SK-N-SH (cell line): Measurements from ENCODE around the gene NCAN. TPM values are rescaled to one million over a fixed set of nuclear protein-coding genes. Genes with fewer than 3 reads are reported as not detected.

Experiments
- CTCF ChIA-PET: fragments of 300-600, 350-600 bp; formaldehyde crosslinking; extraction: SDS; loops from one replicate; lab custom pipeline; 2021; lab: Yijun Ruan, JAX
- POLR2A ChIA-PET: fragments of 350-600 bp; sonication (Branson Sonifier 250); formaldehyde crosslinking; extraction: SDS; loops from one replicate; lab custom pipeline; 2020; ENCODE audit warnings: antibody characterized with exemption, inconsistent platforms; lab: Yijun Ruan, JAX
- DNase-seq: peaks from one replicate; pipeline ENCODE4 v3.0.0; 2012
- H2AFZ ChIP-seq: fragments of 200-600 bp; sonication (generic); 2 replicates; pipeline ENCODE4 v1.8.1; 2016; ENCODE audit warnings: antibody characterized with exemption, mild to moderate bottlenecking, low read depth
- H3F3A ChIP-seq: fragments of 200-600 bp; sonication (generic); replicated peaks from 2 replicates; pipeline ENCODE3; 2016; ENCODE audit warnings: antibody characterized with exemption, mild to moderate bottlenecking; ENCODE audit not compliant: insufficient read depth
- H3K27ac ChIP-seq, 2 experiments: fragments of 200-500 bp in 1 of 2; fragments of 200-600 bp in 1 of 2; sonication (Bioruptor generic) in 1 of 2; sonication (generic), shearing (Covaris generic) in 1 of 2; 2 replicates each; pipeline versions ENCODE4 v1.5.1 to v1.6.1; 2014 to 2016; ENCODE audit warnings: low read depth in 2 of 2, inconsistent platforms in 1 of 2, low read length in 1 of 2, mild to moderate bottlenecking in 1 of 2, mixed read lengths in 1 of 2
- H3K27me3 ChIP-seq: fragments of 200-600 bp; sonication (generic), shearing (Covaris generic); 2 replicates; pipeline ENCODE4 v1.6.1; 2016; ENCODE audit warnings: mixed run types; ENCODE audit not compliant: insufficient read depth
- H3K36me3 ChIP-seq, 2 experiments: fragments of 200-500 bp in 1 of 2; fragments of 200-600 bp in 1 of 2; sonication (Bioruptor generic) in 1 of 2; sonication (generic) in 1 of 2; replicated peaks in 1 of 2; 2 replicates each; pipeline versions ENCODE3 to v1.5.1; 2014 to 2016; ENCODE audit warnings: low read length in 1 of 2, mild to moderate bottlenecking in 1 of 2; ENCODE audit not compliant: insufficient read depth in 2 of 2, control insufficient read depth in 1 of 2
- H3K4me1 ChIP-seq, 2 experiments: fragments of 200-500 bp in 1 of 2; fragments of 200-600 bp in 1 of 2; sonication (Bioruptor generic) in 1 of 2; sonication (generic), shearing (Covaris generic) in 1 of 2; 2 replicates each; pipeline versions ENCODE4 v1.5.1 to v1.6.1; 2014 to 2016; ENCODE audit warnings: low read depth in 1 of 2, low read length in 1 of 2, mixed run types in 1 of 2; ENCODE audit not compliant: insufficient read depth in 2 of 2, control insufficient read depth in 1 of 2
- H3K4me2 ChIP-seq: fragments of 200-600 bp; sonication (generic), shearing (Covaris generic); 2 replicates; pipeline ENCODE4 v1.6.1; 2017; ENCODE audit warnings: mixed run types
- H3K4me3 ChIP-seq, 2 experiments: fragments of 200-500 bp in 1 of 2; fragments of 200-600 bp in 1 of 2; sonication (Bioruptor generic) in 1 of 2; sonication (generic), shearing (Covaris generic) in 1 of 2; 2 replicates each; pipeline versions ENCODE4 v1.5.1 to v1.8.1; 2014 to 2016; ENCODE audit warnings: low read depth in 2 of 2, inconsistent platforms in 1 of 2, low read length in 1 of 2, mild to moderate bottlenecking in 1 of 2, mixed read lengths in 1 of 2, moderate library complexity in 1 of 2
- H3K79me2 ChIP-seq: fragments of 200-600 bp; sonication (generic); 2 replicates; pipeline ENCODE4 v1.8.1; 2017; ENCODE audit warnings: mild to moderate bottlenecking; ENCODE audit not compliant: insufficient read depth
- H3K9ac ChIP-seq: fragments of 200-600 bp; sonication (generic); 2 replicates; pipeline ENCODE4 v1.6.1; 2017; ENCODE audit warnings: mixed run types
- H3K9me2 ChIP-seq: fragments of 200-600 bp; sonication (generic); 2 replicates; pipeline ENCODE4 v1.6.1; 2017; ENCODE audit warnings: mixed run types
- H3K9me3 ChIP-seq: fragments of 200-600 bp; sonication (generic); 2 replicates; pipeline ENCODE4 v1.6.1; 2017; ENCODE audit warnings: mixed run types, mild to moderate bottlenecking, moderate library complexity
- H4K20me1 ChIP-seq: fragments of 200-600 bp; sonication (generic); 2 replicates; pipeline ENCODE4 v1.6.1; 2017; ENCODE audit warnings: mild to moderate bottlenecking, mixed run types; ENCODE audit not compliant: insufficient read depth
- CHD2 ChIP-seq: fragments of 150-350 bp; IDR thresholded peaks from 2 replicates; pipeline ENCODE4 v1.6.1; 2018; ENCODE audit warnings: low read length; ENCODE audit not compliant: partially characterized antibody
- EZH2phosphoT487 ChIP-seq: fragments of 200-600 bp; sonication (generic); IDR thresholded peaks from 2 replicates; pipeline ENCODE4 v1.6.1; 2017; ENCODE audit warnings: low read depth, mixed run types, mild to moderate bottlenecking, antibody characterized with exemption, moderate library complexity, borderline replicate concordance
- FOSL2 ChIP-seq: IDR thresholded peaks from 2 replicates; pipeline ENCODE4 v1.4.0; 2012; ENCODE audit warnings: low read depth, mild to moderate bottlenecking, moderate library complexity, borderline replicate concordance
- FOXM1 ChIP-seq: IDR thresholded peaks from 2 replicates; pipeline ENCODE4 v1.4.0; 2012; ENCODE audit warnings: low read depth, mild to moderate bottlenecking
- MEF2A ChIP-seq: IDR thresholded peaks from 2 replicates; pipeline ENCODE4 v1.4.0; 2012; ENCODE audit warnings: low read depth, borderline replicate concordance
- NRF1 ChIP-seq: IDR thresholded peaks from 2 replicates; pipeline ENCODE4 v1.6.1; 2012; ENCODE audit warnings: low read depth, mild to moderate bottlenecking, low read length
- PBX3 ChIP-seq: IDR thresholded peaks from 2 replicates; pipeline ENCODE4; 2012
- RAD21 ChIP-seq: IDR thresholded peaks from 2 replicates; pipeline ENCODE4 v1.6.1; 2012; ENCODE audit warnings: mild to moderate bottlenecking, low read length
- TCF12 ChIP-seq: IDR thresholded peaks from 2 replicates; pipeline ENCODE4 v1.4.0; 2012
- USF2 ChIP-seq: fragments of 150-350 bp; IDR thresholded peaks from 2 replicates; pipeline ENCODE4 v1.6.1; 2017; ENCODE audit warnings: antibody characterized with exemption, low read length, low read depth, borderline replicate concordance
- WGBS: methylation state at CpG from one replicate; pipeline ENCODE4 v1.1.6; 2017; ENCODE audit warnings: low lambda C conversion rate; 5-methylcytosine and 5-hydroxymethylcytosine counted together
- polyA plus RNA-seq, 3 experiments: library from polyadenylated mRNA; depleted of rRNA; stranded (reverse); fragments of >200 nt; gene quantifications; 2 replicates each; pipeline ENCODE4 v1.2.3, GENCODE V29; 2012
- TF ChIP-seq, protein P1 (sequence below): IDR thresholded peaks from 2 replicates; pipeline ENCODE4 v1.4.0; 2012; ENCODE audit warnings: low read depth, borderline replicate concordance
- TF ChIP-seq, protein P2 (sequence below): IDR thresholded peaks from 2 replicates; pipeline ENCODE4 v1.6.1; 2012; ENCODE audit warnings: mild to moderate bottlenecking, low read depth, low read length, moderate library complexity
- TF ChIP-seq, protein P3 (sequence below): fragments of 150-350 bp; IDR thresholded peaks from 2 replicates; pipeline ENCODE4 v1.6.1; 2016; ENCODE audit warnings: mild to moderate bottlenecking, low read depth, low read length
- TF ChIP-seq, protein P4 (sequence below): IDR thresholded peaks from 2 replicates; pipeline ENCODE4 v1.4.0; 2012; ENCODE audit warnings: low read depth

The NCAN gene
- polyA plus RNA-seq, 1 of the 3 experiments (the other 2 are of a cell fraction) = 0.03 TPM

GRCh38 chr19:19186742-19187141 lies 25.0 kb upstream of the NCAN start:
- no peak overlapping the region for H3K9ac ChIP-seq
- no peak overlapping the region for H3K4me2 ChIP-seq
- H3K9me2 ChIP-seq = no peaks in the 10 kb centered on the region
- H2AFZ ChIP-seq = no peak overlapping the region
- no peaks in the 10 kb centered on the region for H4K20me1 ChIP-seq
- H3K79me2 ChIP-seq = peaks cover 40% of the 10 kb centered on the region
- ChIA-PET POLR2A (no interaction called here), CTCF (interaction anchor here (1.0 to 5.5 kb wide), 5 partner anchors 12 to 304 kb away, joined by 3 to 27 read pairs (median 6); no protein-coding TSS in a partner anchor)
- H3K27me3 ChIP-seq = no peaks in the 10 kb centered on the region
- no peak overlapping the region for H3K27ac ChIP-seq
- peaks cover 8% of the 10 kb centered on the region in 2 experiments; a peak in 2 of 4 replicates for H3K4me1 ChIP-seq
- H3K9me3 ChIP-seq = no peaks in the 10 kb centered on the region
- no peak for TF ChIP-seq FOXM1
- TF ChIP-seq FOSL2 = no peak
- no peak for TF ChIP-seq PBX3
- TF ChIP-seq NRF1 = no peak
- TF ChIP-seq EZH2phosphoT487 = no peak
- no peak for TF ChIP-seq TCF12
- TF ChIP-seq, protein P1, sequence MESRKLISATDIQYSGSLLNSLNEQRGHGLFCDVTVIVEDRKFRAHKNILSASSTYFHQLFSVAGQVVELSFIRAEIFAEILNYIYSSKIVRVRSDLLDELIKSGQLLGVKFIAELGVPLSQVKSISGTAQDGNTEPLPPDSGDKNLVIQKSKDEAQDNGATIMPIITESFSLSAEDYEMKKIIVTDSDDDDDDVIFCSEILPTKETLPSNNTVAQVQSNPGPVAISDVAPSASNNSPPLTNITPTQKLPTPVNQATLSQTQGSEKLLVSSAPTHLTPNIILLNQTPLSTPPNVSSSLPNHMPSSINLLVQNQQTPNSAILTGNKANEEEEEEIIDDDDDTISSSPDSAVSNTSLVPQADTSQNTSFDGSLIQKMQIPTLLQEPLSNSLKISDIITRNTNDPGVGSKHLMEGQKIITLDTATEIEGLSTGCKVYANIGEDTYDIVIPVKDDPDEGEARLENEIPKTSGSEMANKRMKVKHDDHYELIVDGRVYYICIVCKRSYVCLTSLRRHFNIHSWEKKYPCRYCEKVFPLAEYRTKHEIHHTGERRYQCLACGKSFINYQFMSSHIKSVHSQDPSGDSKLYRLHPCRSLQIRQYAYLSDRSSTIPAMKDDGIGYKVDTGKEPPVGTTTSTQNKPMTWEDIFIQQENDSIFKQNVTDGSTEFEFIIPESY = no peak
- TF ChIP-seq RAD21 = no peak
- no peak for TF ChIP-seq CHD2
- no peak for TF ChIP-seq MEF2A
- TF ChIP-seq, protein P2, sequence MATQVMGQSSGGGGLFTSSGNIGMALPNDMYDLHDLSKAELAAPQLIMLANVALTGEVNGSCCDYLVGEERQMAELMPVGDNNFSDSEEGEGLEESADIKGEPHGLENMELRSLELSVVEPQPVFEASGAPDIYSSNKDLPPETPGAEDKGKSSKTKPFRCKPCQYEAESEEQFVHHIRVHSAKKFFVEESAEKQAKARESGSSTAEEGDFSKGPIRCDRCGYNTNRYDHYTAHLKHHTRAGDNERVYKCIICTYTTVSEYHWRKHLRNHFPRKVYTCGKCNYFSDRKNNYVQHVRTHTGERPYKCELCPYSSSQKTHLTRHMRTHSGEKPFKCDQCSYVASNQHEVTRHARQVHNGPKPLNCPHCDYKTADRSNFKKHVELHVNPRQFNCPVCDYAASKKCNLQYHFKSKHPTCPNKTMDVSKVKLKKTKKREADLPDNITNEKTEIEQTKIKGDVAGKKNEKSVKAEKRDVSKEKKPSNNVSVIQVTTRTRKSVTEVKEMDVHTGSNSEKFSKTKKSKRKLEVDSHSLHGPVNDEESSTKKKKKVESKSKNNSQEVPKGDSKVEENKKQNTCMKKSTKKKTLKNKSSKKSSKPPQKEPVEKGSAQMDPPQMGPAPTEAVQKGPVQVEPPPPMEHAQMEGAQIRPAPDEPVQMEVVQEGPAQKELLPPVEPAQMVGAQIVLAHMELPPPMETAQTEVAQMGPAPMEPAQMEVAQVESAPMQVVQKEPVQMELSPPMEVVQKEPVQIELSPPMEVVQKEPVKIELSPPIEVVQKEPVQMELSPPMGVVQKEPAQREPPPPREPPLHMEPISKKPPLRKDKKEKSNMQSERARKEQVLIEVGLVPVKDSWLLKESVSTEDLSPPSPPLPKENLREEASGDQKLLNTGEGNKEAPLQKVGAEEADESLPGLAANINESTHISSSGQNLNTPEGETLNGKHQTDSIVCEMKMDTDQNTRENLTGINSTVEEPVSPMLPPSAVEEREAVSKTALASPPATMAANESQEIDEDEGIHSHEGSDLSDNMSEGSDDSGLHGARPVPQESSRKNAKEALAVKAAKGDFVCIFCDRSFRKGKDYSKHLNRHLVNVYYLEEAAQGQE = no peak
- TF ChIP-seq, protein P3, sequence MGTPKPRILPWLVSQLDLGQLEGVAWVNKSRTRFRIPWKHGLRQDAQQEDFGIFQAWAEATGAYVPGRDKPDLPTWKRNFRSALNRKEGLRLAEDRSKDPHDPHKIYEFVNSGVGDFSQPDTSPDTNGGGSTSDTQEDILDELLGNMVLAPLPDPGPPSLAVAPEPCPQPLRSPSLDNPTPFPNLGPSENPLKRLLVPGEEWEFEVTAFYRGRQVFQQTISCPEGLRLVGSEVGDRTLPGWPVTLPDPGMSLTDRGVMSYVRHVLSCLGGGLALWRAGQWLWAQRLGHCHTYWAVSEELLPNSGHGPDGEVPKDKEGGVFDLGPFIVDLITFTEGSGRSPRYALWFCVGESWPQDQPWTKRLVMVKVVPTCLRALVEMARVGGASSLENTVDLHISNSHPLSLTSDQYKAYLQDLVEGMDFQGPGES = no peak
- no peak for TF ChIP-seq USF2
- TF ChIP-seq, protein P4, sequence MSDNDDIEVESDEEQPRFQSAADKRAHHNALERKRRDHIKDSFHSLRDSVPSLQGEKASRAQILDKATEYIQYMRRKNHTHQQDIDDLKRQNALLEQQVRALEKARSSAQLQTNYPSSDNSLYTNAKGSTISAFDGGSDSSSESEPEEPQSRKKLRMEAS = no peak
- H3K36me3 ChIP-seq = peaks cover 0 to 8% of the 10 kb centered on the region in 2 experiments
- H3K4me3 ChIP-seq = no peak overlapping the region
- WGBS = 98% methylated on average over 13 of the region's 14 CpGs
- DNase-seq = no peak
- H3F3A ChIP-seq = no peaks in the 10 kb centered on the region
